A549 (cell line): Measurements from ENCODE around the gene DUSP28. TPM values are rescaled to one million over a fixed set of nuclear protein-coding genes. Genes with fewer than 3 reads are reported as not detected.

Source experiments
- ATAC-seq, 2 experiments: fragments of 200-7000 bp in 1 of 2; fragments of >200 bp in 1 of 2; cut with Nextera tagmentation in 1 of 2; cut with Tn5 transposase in 1 of 2; 3 replicates each; pipeline versions ENCODE4 v1.8.0 to v1.9.1; 2018 to 2020; ENCODE audit warnings: mild to moderate bottlenecking in 1 of 2, moderate library complexity in 1 of 2
- CTCF ChIA-PET: fragments of 300-600 bp; sonication (Branson Sonifier 250); formaldehyde crosslinking; extraction: SDS; loops from one replicate; lab custom pipeline; 2021; ENCODE audit warnings: antibody characterized with exemption, inconsistent platforms; lab: Yijun Ruan, JAX
- POLR2A ChIA-PET: fragments of 350-600 bp; formaldehyde crosslinking; extraction: SDS; loops from one replicate; lab custom pipeline; 2021; ENCODE audit warnings: antibody characterized with exemption, inconsistent platforms; lab: Yijun Ruan, JAX
- DNase-seq, 2 experiments: peaks; one replicate each; pipeline versions ENCODE4 v3.0.0 to v3.0.0-alpha.2; 2011 to 2016; ENCODE audit warnings: low read depth in 1 of 2, low spot score in 1 of 2
- FAIRE-seq: peaks from 2 replicates; lab custom pipeline; 2011; peaks lifted over from hg19 to GRCh38; lab: Jason Lieb, UNC
- H3K27ac ChIP-seq, 2 experiments: fragments of >200 bp; sonication (Bioruptor Twin); formaldehyde crosslinking; 3 replicates each; pipeline ENCODE4 v1.5.1; 2016 to 2017
- H3K4me1 ChIP-seq: fragments of >200 bp; sonication (Bioruptor Twin); formaldehyde crosslinking; 3 replicates; pipeline ENCODE4 v1.6.1; 2016
- H3K4me2 ChIP-seq: fragments of >200 bp; sonication (Bioruptor Twin); formaldehyde crosslinking; 3 replicates; pipeline ENCODE4 v1.6.1; 2016
- H3K4me3 ChIP-seq: fragments of >200 bp; sonication (Bioruptor Twin); formaldehyde crosslinking; 3 replicates; pipeline ENCODE4 v1.5.1; 2016
- H3K9me3 ChIP-seq: fragments of >200 bp; sonication (Bioruptor Twin); formaldehyde crosslinking; 3 replicates; pipeline ENCODE4 v1.6.1; 2016
- BCL3 ChIP-seq: fragments of >200 bp; sonication (Bioruptor Twin); formaldehyde crosslinking; IDR thresholded peaks from 3 replicates; pipeline ENCODE4 v1.6.1; 2016
- BHLHE40 ChIP-seq: IDR thresholded peaks from 2 replicates; pipeline ENCODE4 v1.6.1; 2012; ENCODE audit warnings: low read depth, low read length, inconsistent platforms
- CTCF ChIP-seq: fragments of >200 bp; sonication (Bioruptor Twin); formaldehyde crosslinking; IDR thresholded peaks from 3 replicates; pipeline ENCODE4 v1.5.1; 2016
- EHMT2 ChIP-seq: fragments of 200-600 bp; sonication (generic); IDR thresholded peaks from 2 replicates; pipeline ENCODE4 v1.6.1; 2016; ENCODE audit warnings: antibody characterized with exemption, low read depth, mild to moderate bottlenecking, moderate library complexity
- GATA3 ChIP-seq: IDR thresholded peaks from 2 replicates; pipeline ENCODE4 v1.6.1; 2012; ENCODE audit warnings: borderline replicate concordance
- HOXB13 ChIP-seq: fragments of 250-450 bp; sonication (Bioruptor Pico); IDR thresholded peaks from 2 replicates; pipeline ENCODE4 v1.5.0; 2020; ENCODE audit warnings: low read depth, mild to moderate bottlenecking, moderate library complexity
- JUN ChIP-seq, 2 experiments: fragments of >200 bp; sonication (Bioruptor Twin); formaldehyde crosslinking; IDR thresholded peaks; 2 replicates in 1 of 2; 3 replicates in 1 of 2; pipeline ENCODE4 v1.6.1; 2016 to 2017
- JUNB ChIP-seq: fragments of >200 bp; sonication (Bioruptor Twin); formaldehyde crosslinking; IDR thresholded peaks from 2 replicates; pipeline ENCODE4 v1.6.1; 2016
- KDM5A ChIP-seq: fragments of 200-600 bp; sonication (generic); IDR thresholded peaks from 2 replicates; pipeline ENCODE4 v1.6.1; 2016; ENCODE audit warnings: antibody characterized with exemption, mild to moderate bottlenecking
- MAZ ChIP-seq: fragments of 150-350 bp; IDR thresholded peaks from 2 replicates; pipeline ENCODE4 v1.6.1; 2014; ENCODE audit warnings: antibody characterized with exemption, low read depth, low read length, borderline replicate concordance
- MYC ChIP-seq: IDR thresholded peaks from 2 replicates; pipeline ENCODE4 v1.6.1; 2012; ENCODE audit warnings: mild to moderate bottlenecking, inconsistent platforms, low read length, improper control_type of control experiment, borderline replicate concordance
- NPAS2 ChIP-seq: fragments of 250-450 bp; sonication (Bioruptor Pico); IDR thresholded peaks from 2 replicates; pipeline ENCODE4 v1.8.0; 2022; ENCODE audit warnings: mild to moderate bottlenecking, moderate library complexity, borderline replicate concordance
- POLR2AphosphoS2 ChIP-seq: conservative IDR thresholded peaks from 2 replicates; pipeline ENCODE4 v1.6.1; 2012; ENCODE audit warnings: low read length, improper control_type of control experiment, inconsistent platforms
- RAD21 ChIP-seq, 2 experiments: fragments of >200 bp in 1 of 2; sonication (Bioruptor Twin) in 1 of 2; formaldehyde crosslinking in 1 of 2; IDR thresholded peaks in 1 of 2; conservative IDR thresholded peaks in 1 of 2; 2 replicates in 1 of 2; 3 replicates in 1 of 2; pipeline ENCODE4 v1.6.1; 2012 to 2018; ENCODE audit warnings: inconsistent platforms in 1 of 2
- RARB ChIP-seq: fragments of 250-450 bp; sonication (Bioruptor Pico); IDR thresholded peaks from 2 replicates; pipeline ENCODE4 v1.8.0; 2021; ENCODE audit warnings: mild to moderate bottlenecking, moderate library complexity
- RCOR1 ChIP-seq: fragments of 150-350 bp; IDR thresholded peaks from 2 replicates; pipeline ENCODE4 v1.6.1; 2014; ENCODE audit warnings: antibody characterized with exemption, low read length, low read depth
- REST ChIP-seq: fragments of 200-600 bp; sonication (generic); IDR thresholded peaks from 2 replicates; pipeline ENCODE4 v1.6.1; 2016; ENCODE audit warnings: antibody characterized with exemption, mild to moderate bottlenecking, moderate library complexity
- RFX5 ChIP-seq: fragments of 450-650 bp; IDR thresholded peaks from 2 replicates; pipeline ENCODE4 v1.7.1; 2014; ENCODE audit warnings: antibody characterized with exemption, mild to moderate bottlenecking, moderate library complexity
- SMC3 ChIP-seq: fragments of >200 bp; sonication (Bioruptor Twin); formaldehyde crosslinking; IDR thresholded peaks from 3 replicates; pipeline ENCODE4 v1.6.1; 2018; ENCODE audit warnings: inconsistent platforms
- SREBF2 ChIP-seq: fragments of 450-650 bp; IDR thresholded peaks from 2 replicates; pipeline ENCODE4 v1.6.1; 2014; ENCODE audit warnings: mild to moderate bottlenecking, moderate library complexity
- TFCP2L1 ChIP-seq: fragments of 250-450 bp; sonication (Bioruptor Pico); IDR thresholded peaks from 2 replicates; pipeline ENCODE4 v1.5.0; 2021; ENCODE audit warnings: mild to moderate bottlenecking
- TP53 ChIP-seq: fragments of 250-450 bp; sonication (Bioruptor Pico); IDR thresholded peaks from 2 replicates; pipeline ENCODE4 v1.5.0; 2021; ENCODE audit warnings: mild to moderate bottlenecking, moderate library complexity
- USF2 ChIP-seq: fragments of 450-650 bp; IDR thresholded peaks from 2 replicates; pipeline ENCODE4 v1.6.1; 2014; ENCODE audit warnings: antibody characterized with exemption
- ZFP36 ChIP-seq: fragments of 450-650 bp; IDR thresholded peaks from 2 replicates; pipeline ENCODE4 v1.6.1; 2014; ENCODE audit warnings: borderline replicate concordance; ENCODE audit not compliant: partially characterized antibody
- ZNF302 ChIP-seq: fragments of 250-450 bp; sonication (Bioruptor Pico); IDR thresholded peaks from 2 replicates; pipeline ENCODE4 v1.9.0; 2021; ENCODE audit warnings: inconsistent platforms, mild to moderate bottlenecking, moderate library complexity
- WGBS: methylation state at CpG from one replicate; pipeline ENCODE4 v1.1.6; 2017; ENCODE audit errors: missing lambda C conversion rate; 5-methylcytosine and 5-hydroxymethylcytosine counted together
- polyA plus RNA-seq, 4 experiments: library from polyadenylated mRNA; depleted of rRNA in 3 of 4; stranded (reverse); fragments of >200 nt; fragmentation: RNase III in 1 of 4; extraction: RNeasy Plus Mini Kit Qiagen cat#74134 plus additional on column Dnase treatment in 1 of 4; gene quantifications; 2 replicates in 3 of 4; 3 replicates in 1 of 4; pipeline ENCODE4 v1.2.3, GENCODE V29; 2011 to 2017

Gene DUSP28
- polyA plus RNA-seq, 2 of the 4 experiments (the other 2 are of a cell fraction): 5.2 to 14.3 TPM

- Histone ChIP-seq H3K27ac (no peak overlapping the region), H3K4me3 (no peak overlapping the region), H3K4me2 (no peak overlapping the region), H3K9me3 (no peaks in the 10 kb centered on the region), H3K4me1 (no peaks in the 10 kb centered on the region)
- POLR2A ChIA-PET: no interaction called here
- no peak for DNase-seq
- no peak for TF ChIP-seq BCL3
- no peak for TF ChIP-seq POLR2AphosphoS2
- no peak for TF ChIP-seq CTCF
- TF ChIP-seq TFCP2L1 (CRISPR knock-in tag): no peak
- TF ChIP-seq TP53: no peak
- no peak for TF ChIP-seq USF2
- TF ChIP-seq BHLHE40: no peak
- TF ChIP-seq MYC: no peak
- no peak for TF ChIP-seq SREBF2
- no peak for TF ChIP-seq SMC3
- no peak for TF ChIP-seq GATA3
- no peak for TF ChIP-seq KDM5A
- no peak for TF ChIP-seq MAZ
- no peak for TF ChIP-seq RAD21 (conservative IDR thresholded peaks at IDR 0.05 in 1 of 2, IDR thresholded peaks at IDR 0.05 in 1 of 2)
- TF ChIP-seq ZFP36: no peak
- no peak for ATAC-seq
- WGBS: 97% methylated on average over 17 of the region's 31 CpGs
- FAIRE-seq: no peak
- CTCF ChIA-PET: interaction anchor here (0.7 to 1.8 kb wide), 2 partner anchors 9 to 45 kb away, joined by 3 to 6 read pairs; no protein-coding TSS in a partner anchor
Observed at GRCh38 chr2:240511351-240512108, 48.6 kb upstream of the DUSP28 start.

GRCh38 chr2:240512109-240512485 lies 48.1 kb upstream of the DUSP28 start:
- CTCF ChIA-PET: interaction anchor here (0.7 to 1.8 kb wide), 2 partner anchors 9 to 46 kb away, joined by 3 to 6 read pairs; no protein-coding TSS in a partner anchor
- Histone ChIP-seq H3K4me2 (no peak overlapping the region), H3K4me1 (no peaks in the 10 kb centered on the region), H3K9me3 (no peaks in the 10 kb centered on the region), H3K4me3 (no peak overlapping the region), H3K27ac (no peak overlapping the region)
- no peak for FAIRE-seq
- TF ChIP-seq RFX5 (no peak), BHLHE40 (no peak), MYC (no peak), JUNB (no peak), BCL3 (no peak), RAD21 (conservative IDR thresholded peaks at IDR 0.05 in 1 of 2, IDR thresholded peaks at IDR 0.05 in 1 of 2) (no peak), JUN (IDR thresholded peaks at IDR 0.05) (no peak), HOXB13 (no peak), NPAS2 (CRISPR knock-in tag) (no peak), TFCP2L1 (CRISPR knock-in tag) (no peak), ZNF302 (CRISPR knock-in tag) (no peak), RARB (CRISPR knock-in tag) (no peak), REST (no peak), RCOR1 (no peak), EHMT2 (no peak), CTCF (no peak), POLR2AphosphoS2 (no peak)
- TF ChIP-seq, all 56 proteins: peak for 0
- POLR2A ChIA-PET: no interaction called here
- 96% methylated on average over 5 of the region's 11 CpGs for WGBS
- ATAC-seq: no peak
- DNase-seq: no peak
